HepG2 (cell line): ENCODE data around the gene KMT2B. TPM values are rescaled to one million over a fixed set of nuclear protein-coding genes. Genes with fewer than 3 reads are reported as not detected.

Experiments
- ADNP ChIP-seq: sonication (generic); formaldehyde crosslinking; IDR thresholded peaks from 2 replicates; pipeline ENCODE4 v1.4.0; 2020; ENCODE audit warnings: missing genetic modification reagents
- FUBP1 ChIP-seq: sonication (generic); formaldehyde crosslinking; IDR thresholded peaks from 2 replicates; pipeline ENCODE4 v1.5.1; 2020; ENCODE audit warnings: missing genetic modification reagents, mild to moderate bottlenecking, borderline replicate concordance
- HNRNPLL ChIP-seq: fragments of 200-400 bp; formaldehyde crosslinking; IDR thresholded peaks from 2 replicates; pipeline ENCODE4 v1.6.1; 2017; ENCODE audit warnings: mild to moderate bottlenecking, low read depth, low read length; ENCODE audit not compliant: poor library complexity, severe bottlenecking
- KLF16 ChIP-seq, 2 experiments: sonication (generic) in 1 of 2; formaldehyde crosslinking in 1 of 2; IDR thresholded peaks; 2 replicates each; pipeline versions ENCODE4 v1.6.1 to v1.8.0; 2016 to 2023; ENCODE audit warnings: missing genetic modification reagents in 2 of 2, missing compliant biosample characterization in 1 of 2
- MXI1 ChIP-seq: IDR thresholded peaks from 3 replicates; pipeline ENCODE4 v1.6.1; 2012; ENCODE audit warnings: low read depth, low read length, inconsistent platforms, borderline replicate concordance
- NCOA2 ChIP-seq: sonication (generic); formaldehyde crosslinking; IDR thresholded peaks from 2 replicates; pipeline ENCODE4 v1.8.0; 2022; ENCODE audit warnings: inconsistent platforms
- NONO ChIP-seq, 2 experiments: fragments of 450-650 bp in 1 of 2; sonication (generic) in 1 of 2; formaldehyde crosslinking in 1 of 2; IDR thresholded peaks in 1 of 2; conservative IDR thresholded peaks in 1 of 2; 2 replicates each; pipeline versions ENCODE4 v1.6.1 to v1.8.0; 2017 to 2022; ENCODE audit warnings: mild to moderate bottlenecking in 1 of 2, missing genetic modification reagents in 1 of 2, moderate library complexity in 1 of 2
- SIX1 ChIP-seq: sonication (generic); formaldehyde crosslinking; IDR thresholded peaks from 2 replicates; pipeline ENCODE4 v1.4.0; 2020; ENCODE audit warnings: missing genetic modification reagents, borderline replicate concordance
- SIX4 ChIP-seq: sonication (generic); formaldehyde crosslinking; IDR thresholded peaks from 2 replicates; pipeline ENCODE4 v1.4.0; 2020; ENCODE audit warnings: missing genetic modification reagents
- SP1 ChIP-seq, 2 experiments: fragments of 450-650 bp in 1 of 2; sonication (generic) in 1 of 2; formaldehyde crosslinking in 1 of 2; IDR thresholded peaks; 2 replicates each; pipeline versions ENCODE4 v1.4.0 to v1.6.1; 2016 to 2020; ENCODE audit warnings: missing genetic modification reagents in 1 of 2
- TAF1 ChIP-seq: sonication (generic); formaldehyde crosslinking; IDR thresholded peaks from 2 replicates; pipeline ENCODE4 v1.4.0; 2020; ENCODE audit warnings: missing genetic modification reagents
- ZBTB39 ChIP-seq: sonication (generic); formaldehyde crosslinking; IDR thresholded peaks from 2 replicates; pipeline ENCODE4 v1.5.0; 2020; ENCODE audit warnings: missing genetic modification reagents
- ZNF12 ChIP-seq: sonication (generic); formaldehyde crosslinking; IDR thresholded peaks from 2 replicates; pipeline ENCODE4 v1.5.0; 2020; ENCODE audit warnings: missing genetic modification reagents
- ZNF24 ChIP-seq: fragments of 450-650 bp; IDR thresholded peaks from 2 replicates; pipeline ENCODE4 v1.6.1; 2017; ENCODE audit warnings: antibody characterized with exemption, mild to moderate bottlenecking
- ZNF251 ChIP-seq: sonication (generic); formaldehyde crosslinking; IDR thresholded peaks from 2 replicates; pipeline ENCODE4 v1.9.0; 2021; ENCODE audit warnings: mild to moderate bottlenecking, missing genetic modification reagents
- ZNF282 ChIP-seq: fragments of 450-650 bp; IDR thresholded peaks from 2 replicates; pipeline ENCODE4 v1.6.1; 2018; ENCODE audit not compliant: partially characterized antibody
- ZNF329 ChIP-seq: sonication (generic); formaldehyde crosslinking; IDR thresholded peaks from 2 replicates; pipeline ENCODE4 v1.9.0; 2021; ENCODE audit warnings: low read depth, mild to moderate bottlenecking, missing genetic modification reagents
- ZNF446 ChIP-seq: sonication (generic); formaldehyde crosslinking; IDR thresholded peaks from 2 replicates; pipeline ENCODE4 v1.5.0; 2020; ENCODE audit warnings: mild to moderate bottlenecking, missing genetic modification reagents
- ZNF510 ChIP-seq: sonication (generic); formaldehyde crosslinking; IDR thresholded peaks from 2 replicates; pipeline ENCODE4 v1.4.0; 2020; ENCODE audit warnings: low read depth, mild to moderate bottlenecking, missing genetic modification reagents
- ZNF576 ChIP-seq: sonication (generic); formaldehyde crosslinking; IDR thresholded peaks from 2 replicates; pipeline ENCODE4 v1.4.0; 2020; ENCODE audit warnings: mild to moderate bottlenecking, missing genetic modification reagents
- ZNF597 ChIP-seq: sonication (generic); formaldehyde crosslinking; IDR thresholded peaks from 2 replicates; pipeline ENCODE4 v1.5.0; 2020; ENCODE audit warnings: missing genetic modification reagents
- ZNF652 ChIP-seq: IDR thresholded peaks from 2 replicates; pipeline ENCODE4 v1.6.1; 2016; ENCODE audit warnings: low read depth, borderline replicate concordance
- ZNF674 ChIP-seq: sonication (generic); formaldehyde crosslinking; IDR thresholded peaks from 2 replicates; pipeline ENCODE4 v1.5.0; 2020; ENCODE audit warnings: low read depth, mild to moderate bottlenecking, missing genetic modification reagents
- ZSCAN5A ChIP-seq: sonication (generic); formaldehyde crosslinking; IDR thresholded peaks from 2 replicates; pipeline ENCODE4 v1.8.0; 2022; ENCODE audit warnings: mild to moderate bottlenecking, missing genetic modification reagents, borderline replicate concordance
- polyA plus RNA-seq, 8 experiments: library from polyadenylated mRNA; depleted of rRNA in 3 of 8; stranded (reverse) in 7 of 8; unstranded in 1 of 8; fragments of >200 nt; fragmentation: Illumina TruSeq in 4 of 8; extraction: Trizol in 4 of 8; gene quantifications; 2 replicates each; pipeline versions ENCODE4 v1.2.1 to v1.2.3, GENCODE V29; 2011 to 2016; ENCODE audit warnings: low read depth in 4 of 8, missing spikeins in 1 of 8, mixed read lengths in 1 of 8; ENCODE audit not compliant: insufficient read depth in 1 of 8
- total RNA-seq, 5 experiments: library from RNA; depleted of rRNA; stranded (reverse); fragments of >200 nt; fragmentation: Illumina TruSeq; extraction: Trizol; gene quantifications; 2 replicates each; pipeline ENCODE4 v1.2.3, GENCODE V29; 2016; ENCODE audit warnings: low read depth in 1 of 5

The KMT2B gene
- total and polyA plus RNA-seq, 2 of the 13 experiments (the other 11 are each of a cell fraction or from before 2014, with no cell fraction given), result 6.2 to 16.9 TPM

GRCh38 chr19:35718345-35719041 lies 690 bp downstream of the KMT2B start (continued):
- TF ChIP-seq SP1 (IDR thresholded peaks at IDR 0.05) (no peak), SP1 (CRISPR knock-in tag; IDR thresholded peaks at IDR 0.05) (no peak), ADNP (CRISPR knock-in tag) (no peak), ZNF446 (CRISPR knock-in tag) (no peak), ZNF597 (CRISPR knock-in tag) (no peak), ZNF282 (no peak), NONO (IDR thresholded peaks at IDR 0.05) (no peak), NONO (CRISPR knock-in tag; conservative IDR thresholded peaks at IDR 0.05) (no peak), ZNF12 (CRISPR knock-in tag) (no peak), MXI1 (0 out of 3 replicates have a peak, but pooled peaks have one; percentile 24), ZNF674 (CRISPR knock-in tag) (no peak), SIX1 (CRISPR knock-in tag) (no peak), TAF1 (CRISPR knock-in tag) (peak; percentile 8; the same call in 1 of the 2 replicates), ZNF251 (CRISPR knock-in tag) (no peak), ZBTB39 (CRISPR knock-in tag) (no peak), ZNF576 (no peak), ZNF24 (no peak), HNRNPLL (no peak), ZSCAN5A (CRISPR knock-in tag) (no peak), SIX4 (CRISPR knock-in tag) (no peak), ZNF329 (CRISPR knock-in tag) (no peak), ZNF510 (CRISPR knock-in tag) (no peak), NCOA2 (no peak), ZNF652 (CRISPR knock-in tag) (no peak), KLF16 (CRISPR knock-in tag; IDR thresholded peaks at IDR 0.05) (no peak), FUBP1 (CRISPR knock-in tag) (no peak)
